ENCODE data around the gene PYDC1.
"Not testable (repeated sequence)": the region's sequence is repeated elsewhere in the genome, so short reads cannot be mapped to it uniquely, and the experiment has no call there.

Gene PYDC1

GRCh38 chr16:31256466-31256865 is 39.5 kb upstream of the PYDC1 start:
- H3K9me3 ChIP-seq, result no peaks in the 10 kb centered on the region
- H3K36me3 ChIP-seq, result no peaks in the 10 kb centered on the region
- DNase-seq, result no peak
- intact Hi-C loops (cut with DNase I; ENCODE audit: low total_unique reads), result no loop called here
- no peak overlapping the region for H3K27ac ChIP-seq
- TF ChIP-seq CTCF (IDR thresholded peaks at IDR 0.05), result no peak
- H3K27me3 ChIP-seq, result peaks cover 0 to 28% of the 10 kb centered on the region in 2 donors
- H3K4me3 ChIP-seq, result no peak overlapping the region
- no peaks in the 10 kb centered on the region for H3K4me1 ChIP-seq

DNA sequence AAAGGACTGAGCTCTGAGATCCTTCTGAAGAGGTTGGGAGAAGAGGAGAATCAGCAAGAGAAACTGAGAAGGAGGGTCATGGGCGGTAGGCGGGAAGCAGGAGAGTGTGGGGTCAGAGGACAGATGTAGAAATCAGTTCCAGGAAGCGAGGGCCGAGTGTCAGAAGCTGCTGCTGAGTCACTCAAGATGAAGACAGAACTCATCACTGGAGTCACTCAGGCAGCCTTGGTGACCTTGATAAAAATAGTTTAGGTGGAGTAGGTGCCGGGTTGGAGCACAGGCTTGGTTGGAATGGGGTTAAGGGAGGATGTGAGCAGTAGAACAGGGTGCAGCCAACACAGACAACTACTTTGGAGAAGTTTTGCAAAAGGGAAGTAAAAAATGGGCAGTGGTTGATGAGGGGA is 36.7 kb upstream of the PYDC1 start:
- peak in 1 of 2 donors; percentile 45 for DNase-seq

GRCh38 chr16:31251435-31251834 is 34.5 kb upstream of the PYDC1 start:
- no peak overlapping the region for H3K27ac ChIP-seq
- no peaks in the 10 kb centered on the region for H3K36me3 ChIP-seq
- no peak for TF ChIP-seq CTCF (IDR thresholded peaks at IDR 0.05)
- no peaks in the 10 kb centered on the region for H3K9me3 ChIP-seq
- DNase-seq, result no peak
- no peak overlapping the region for H3K4me3 ChIP-seq
- no peaks in the 10 kb centered on the region for H3K4me1 ChIP-seq
- intact Hi-C loops (cut with DNase I; ENCODE audit: low total_unique reads), result no loop called here
- H3K27me3 ChIP-seq, result peaks cover 0 to 20% of the 10 kb centered on the region in 2 donors

More for the DNA sequence above, 36.7 kb upstream of the PYDC1 start:
- Histone ChIP-seq H3K9me3 (no peaks in the 10 kb centered on the region), H3K4me1 (no peaks in the 10 kb centered on the region), H3K4me3 (no peak overlapping the region), H3K27ac (no peak overlapping the region), H3K27me3 (peaks cover 0 to 23% of the 10 kb centered on the region in 2 donors), H3K36me3 (no peaks in the 10 kb centered on the region)
- intact Hi-C loops (cut with DNase I; ENCODE audit: low total_unique reads), result no loop called here
- TF ChIP-seq CTCF (IDR thresholded peaks at IDR 0.05), result no peak

DNA sequence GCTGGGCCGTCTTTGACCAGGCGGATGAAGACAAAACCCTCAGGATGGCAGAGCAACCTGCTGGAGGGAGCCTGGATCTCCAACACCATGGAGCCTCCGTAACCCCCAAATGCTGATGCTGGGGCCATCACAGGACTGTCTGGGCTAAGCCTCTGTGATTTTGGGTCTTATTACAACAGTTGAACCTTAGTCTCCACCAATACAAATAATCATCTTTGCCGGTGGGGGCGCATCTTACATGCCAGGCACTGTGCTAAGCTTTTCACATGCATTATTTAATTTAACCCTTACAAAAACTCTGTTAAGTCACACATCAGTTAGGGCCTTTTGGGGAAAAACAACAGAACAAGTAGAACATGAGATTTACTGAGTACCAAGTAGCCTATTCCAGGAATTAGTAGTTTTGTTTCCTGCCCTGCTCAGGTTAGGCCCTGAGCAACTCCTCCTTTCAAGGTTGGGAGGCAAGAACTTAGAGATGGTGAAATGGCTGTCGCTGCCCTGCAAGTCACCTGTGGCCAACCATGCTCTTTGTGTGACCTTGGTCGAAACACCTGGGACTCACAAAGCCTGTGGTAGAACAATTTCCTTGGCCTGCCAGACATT is 33.9 kb upstream of the PYDC1 start:
- Histone ChIP-seq H3K9me3 (no peaks in the 10 kb centered on the region), H3K27me3 (peaks cover 0 to 22% of the 10 kb centered on the region in 2 donors), H3K36me3 (no peaks in the 10 kb centered on the region), H3K4me1 (no peaks in the 10 kb centered on the region), H3K27ac (no peak overlapping the region), H3K4me3 (no peak overlapping the region)
- intact Hi-C loops (cut with DNase I; ENCODE audit: low total_unique reads), result no loop called here
- TF ChIP-seq CTCF (IDR thresholded peaks at IDR 0.05), result no peak
- no peak for DNase-seq

GRCh38 chr16:31248344-31248743 is 31.4 kb upstream of the PYDC1 start:
- Histone ChIP-seq H3K4me3 (no peak overlapping the region), H3K36me3 (no peaks in the 10 kb centered on the region), H3K4me1 (no peaks in the 10 kb centered on the region), H3K27ac (no peak overlapping the region), H3K27me3 (peaks cover 0 to 23% of the 10 kb centered on the region in 2 donors), H3K9me3 (no peaks in the 10 kb centered on the region)
- DNase-seq, result no peak
- no peak for TF ChIP-seq CTCF (IDR thresholded peaks at IDR 0.05)
- intact Hi-C loops (cut with DNase I; ENCODE audit: low total_unique reads), result no loop called here

DNA sequence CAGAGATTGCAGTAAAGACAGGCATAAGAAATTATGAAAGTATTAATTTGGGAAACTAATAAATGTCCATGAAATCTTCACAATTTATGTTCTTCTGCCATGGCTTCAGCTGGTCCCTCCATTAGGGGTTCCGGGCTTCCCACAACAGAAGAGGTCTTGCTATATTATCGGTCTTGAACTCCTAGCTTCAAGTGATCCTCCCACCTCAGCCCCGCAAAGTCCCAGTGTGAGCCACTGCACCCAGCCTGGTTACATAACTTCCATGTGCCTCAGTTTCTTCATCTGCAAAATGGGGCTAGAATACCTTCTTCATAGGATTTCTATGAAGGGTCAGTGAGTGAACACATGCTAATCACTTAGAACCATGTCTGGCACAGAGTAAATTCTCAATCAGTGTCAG is 29.4 kb upstream of the PYDC1 start:
- no peaks in the 10 kb centered on the region for H3K36me3 ChIP-seq
- intact Hi-C loops (cut with DNase I; ENCODE audit: low total_unique reads), result no loop called here
- H3K9me3 ChIP-seq, result no peaks in the 10 kb centered on the region
- H3K27me3 ChIP-seq, result peaks cover 0 to 23% of the 10 kb centered on the region in 2 donors
- no peak overlapping the region for H3K27ac ChIP-seq
- H3K4me1 ChIP-seq, result no peaks in the 10 kb centered on the region
- H3K4me3 ChIP-seq, result no peak overlapping the region
- no peak for DNase-seq
- no peak for TF ChIP-seq CTCF (IDR thresholded peaks at IDR 0.05)

DNA sequence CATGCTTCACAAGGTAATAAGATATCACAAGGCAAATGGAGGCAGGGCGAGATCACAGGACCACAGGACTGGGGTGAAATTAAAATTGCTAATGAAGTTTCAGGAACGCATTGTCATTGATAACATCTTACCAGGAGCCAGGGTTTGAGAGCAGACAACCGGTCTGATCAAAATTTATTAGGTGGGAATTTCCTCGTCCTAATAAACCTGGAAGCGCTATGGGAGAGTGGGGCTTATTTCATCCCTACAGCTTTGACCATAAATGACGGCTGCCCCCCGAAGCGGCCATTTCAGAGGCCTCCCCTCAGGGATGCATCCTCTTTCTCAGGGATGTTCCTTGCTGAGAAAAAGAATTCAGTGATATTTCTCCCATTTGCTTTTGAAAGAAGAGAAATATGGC is 28.7 kb upstream of the PYDC1 start:
- H3K4me3 ChIP-seq; intact Hi-C loops (cut with DNase I; ENCODE audit: low total_unique reads); H3K4me1 ChIP-seq; H3K9me3 ChIP-seq; H3K36me3 ChIP-seq; H3K27ac ChIP-seq; DNase-seq: not testable (repeated sequence)
- peaks cover 0 to 23% of the 10 kb centered on the region in 2 donors for H3K27me3 ChIP-seq

Measured in tibial artery (tissue), 4 donors.